NOMO-1 treated with dmso at 0.1 percent for 144 hours (cell line): Measurements from ENCODE around the gene TBPL2.
"Not testable (repeated sequence)": the region's sequence is repeated elsewhere in the genome, so short reads cannot be mapped to it uniquely, and the experiment has no call there.

ENCODE experiments used
- DNase-seq: peaks from one replicate; lab custom pipeline; 2025; ENCODE audit not compliant: unreplicated experiment; lab: John Stamatoyannopoulos, UW

TBPL2 gene

GRCh38 chr14:55441286-55441685 is 870 bp upstream of the TBPL2 start:
- DNase-seq: no peak

- DNase-seq: peak; percentile 6
These were observed 2.2 kb downstream of the TBPL2 start for GRCh38 chr14:55438066-55438683.

GRCh38 chr14:55436931-55437330 is 3.5 kb downstream of the TBPL2 start:
- DNase-seq: no peak

- DNase-seq: no peak
These were observed 3.9 kb downstream of the TBPL2 start for GRCh38 chr14:55436519-55436918.

- no peak for DNase-seq
These were observed 5.6 kb downstream of the TBPL2 start for GRCh38 chr14:55434805-55435174.

GRCh38 chr14:55433880-55434804 is 6.3 kb downstream of the TBPL2 start:
- no peak for DNase-seq

- DNase-seq: no peak
These were observed 7.8 kb downstream of the TBPL2 start for GRCh38 chr14:55432628-55433027.

- peak; percentile 21 for DNase-seq
These were observed 10.3 kb downstream of the TBPL2 start for GRCh38 chr14:55430024-55430690.

- no peak for DNase-seq
These were observed 13.0 kb downstream of the TBPL2 start for GRCh38 chr14:55427439-55427838.

- DNase-seq: no peak
These were observed 13.5 kb downstream of the TBPL2 start for GRCh38 chr14:55426891-55427290.

GRCh38 chr14:55425091-55425490 is 15.3 kb downstream of the TBPL2 start:
- no peak for DNase-seq

- DNase-seq: no peak
These were observed 16.4 kb downstream of the TBPL2 start for GRCh38 chr14:55423969-55424368.

- DNase-seq: not testable (repeated sequence)
These were observed 18.1 kb downstream of the TBPL2 start for GRCh38 chr14:55422338-55422737.

GRCh38 chr14:55419663-55420062 is 20.8 kb downstream of the TBPL2 start:
- DNase-seq: no peak

- no peak for DNase-seq
These were observed 22.0 kb downstream of the TBPL2 start for GRCh38 chr14:55418411-55418810.

- DNase-seq: no peak
These were observed 22.5 kb downstream of the TBPL2 start for GRCh38 chr14:55417955-55418354.

- DNase-seq: no peak
These were observed 23.6 kb downstream of the TBPL2 start for GRCh38 chr14:55416866-55417265.

GRCh38 chr14:55414551-55414950 is 25.9 kb downstream of the TBPL2 start:
- no peak for DNase-seq

GRCh38 chr14:55412676-55413075 is 27.7 kb downstream of the TBPL2 start:
- DNase-seq: no peak

GRCh38 chr14:55411426-55412389 is 28.7 kb downstream of the TBPL2 start, which contains the start of gene ATG14:
Gene ATG14, minus strand, starts transcription at chr14:55411830. Its CDS starts 8 bp downstream, at chr14:55411822.
- DNase-seq: peak; percentile 66

- DNase-seq: no peak
These were observed 29.5 kb downstream of the TBPL2 start for GRCh38 chr14:55410876-55411275.
